HepG2 (cell line): ENCODE data around the gene ACSS1. TPM values are rescaled to one million over a fixed set of nuclear protein-coding genes. Genes with fewer than 3 reads are reported as not detected.

ENCODE experiments used
- AKAP8 ChIP-seq: sonication (generic); formaldehyde crosslinking; IDR thresholded peaks from 2 replicates; pipeline ENCODE4 v1.5.1; 2020; ENCODE audit warnings: mild to moderate bottlenecking, missing genetic modification reagents
- BCL3 ChIP-seq: sonication (generic); formaldehyde crosslinking; IDR thresholded peaks from 2 replicates; pipeline ENCODE4 v1.5.1; 2020; ENCODE audit warnings: mild to moderate bottlenecking, missing genetic modification reagents, moderate library complexity
- CHCHD3 ChIP-seq: sonication (generic); formaldehyde crosslinking; IDR thresholded peaks from 2 replicates; pipeline ENCODE4 v1.8.0; 2022; ENCODE audit warnings: mild to moderate bottlenecking, missing genetic modification reagents, moderate library complexity
- E2F1 ChIP-seq: sonication (generic); formaldehyde crosslinking; IDR thresholded peaks from 2 replicates; pipeline ENCODE4 v1.5.0; 2020; ENCODE audit warnings: missing genetic modification reagents
- HIVEP1 ChIP-seq: sonication (generic); formaldehyde crosslinking; IDR thresholded peaks from 2 replicates; pipeline ENCODE4 v1.4.0; 2020; ENCODE audit warnings: mild to moderate bottlenecking, missing genetic modification reagents
- KAT2B ChIP-seq: fragments of 150-350 bp; IDR thresholded peaks from 2 replicates; pipeline ENCODE4 v1.6.1; 2014; ENCODE audit warnings: low read depth, low read length, borderline replicate concordance
- PRPF4 ChIP-seq: fragments of 200-400 bp; formaldehyde crosslinking; IDR thresholded peaks from 2 replicates; pipeline ENCODE4 v1.6.1; 2016; ENCODE audit warnings: low read length, low read depth; ENCODE audit not compliant: poor library complexity, severe bottlenecking
- SKIL ChIP-seq: sonication (generic); formaldehyde crosslinking; IDR thresholded peaks from 2 replicates; pipeline ENCODE4 v1.8.0; 2022; ENCODE audit warnings: missing genetic modification reagents, mild to moderate bottlenecking, moderate library complexity, borderline replicate concordance
- SNRNP70 ChIP-seq: fragments of 200-400 bp; formaldehyde crosslinking; IDR thresholded peaks from 2 replicates; pipeline ENCODE4 v1.6.1; 2017; ENCODE audit warnings: mild to moderate bottlenecking, low read depth, low read length, moderate library complexity
- U2AF1 ChIP-seq: fragments of 200-400 bp; formaldehyde crosslinking; optimal IDR thresholded peaks from 2 replicates; pipeline ENCODE3; 2017; ENCODE audit warnings: mild to moderate bottlenecking, low read depth, low read length
- XRCC5 ChIP-seq: fragments of 200-400 bp; formaldehyde crosslinking; optimal IDR thresholded peaks from 2 replicates; pipeline ENCODE3; 2017; ENCODE audit warnings: mild to moderate bottlenecking, low read length
- ZBTB38 ChIP-seq: sonication (generic); formaldehyde crosslinking; IDR thresholded peaks from 2 replicates; pipeline ENCODE4 v1.5.1; 2020; ENCODE audit warnings: mild to moderate bottlenecking, missing genetic modification reagents
- ZNF234 ChIP-seq: sonication (generic); formaldehyde crosslinking; conservative IDR thresholded peaks from 2 replicates; pipeline ENCODE4 v1.5.1; 2020; ENCODE audit warnings: mild to moderate bottlenecking, missing genetic modification reagents
- ZNF34 ChIP-seq: sonication (generic); formaldehyde crosslinking; IDR thresholded peaks from 2 replicates; pipeline ENCODE4 v1.4.0; 2020; ENCODE audit warnings: mild to moderate bottlenecking, missing genetic modification reagents, borderline replicate concordance
- ZNF616 ChIP-seq: sonication (generic); formaldehyde crosslinking; IDR thresholded peaks from 2 replicates; pipeline ENCODE4 v1.5.0; 2020; ENCODE audit warnings: low read depth, mild to moderate bottlenecking, missing genetic modification reagents
- ZNF674 ChIP-seq: sonication (generic); formaldehyde crosslinking; IDR thresholded peaks from 2 replicates; pipeline ENCODE4 v1.5.0; 2020; ENCODE audit warnings: low read depth, mild to moderate bottlenecking, missing genetic modification reagents
- ZNF704 ChIP-seq: sonication (generic); formaldehyde crosslinking; IDR thresholded peaks from 2 replicates; pipeline ENCODE4 v1.8.1; 2023; ENCODE audit warnings: mild to moderate bottlenecking, inconsistent platforms, moderate library complexity, missing genetic modification reagents, borderline replicate concordance
- ZNF777 ChIP-seq: sonication (generic); formaldehyde crosslinking; IDR thresholded peaks from 2 replicates; pipeline ENCODE4 v1.4.0; 2020; ENCODE audit warnings: missing genetic modification reagents
- ZNF891 ChIP-seq: sonication (generic); formaldehyde crosslinking; IDR thresholded peaks from 2 replicates; pipeline ENCODE4 v1.5.0; 2020; ENCODE audit warnings: mild to moderate bottlenecking, missing genetic modification reagents
- polyA plus RNA-seq, 8 experiments: library from polyadenylated mRNA; depleted of rRNA in 3 of 8; stranded (reverse) in 7 of 8; unstranded in 1 of 8; fragments of >200 nt; fragmentation: Illumina TruSeq in 4 of 8; extraction: Trizol in 4 of 8; gene quantifications; 2 replicates each; pipeline versions ENCODE4 v1.2.1 to v1.2.3, GENCODE V29; 2011 to 2016; ENCODE audit warnings: low read depth in 4 of 8, missing spikeins in 1 of 8, mixed read lengths in 1 of 8; ENCODE audit not compliant: insufficient read depth in 1 of 8
- total RNA-seq, 5 experiments: library from RNA; depleted of rRNA; stranded (reverse); fragments of >200 nt; fragmentation: Illumina TruSeq; extraction: Trizol; gene quantifications; 2 replicates each; pipeline ENCODE4 v1.2.3, GENCODE V29; 2016; ENCODE audit warnings: low read depth in 1 of 5
- TF ChIP-seq, protein P1 (sequence below): sonication (generic); formaldehyde crosslinking; IDR thresholded peaks from 2 replicates; pipeline ENCODE4 v1.8.0; 2023; ENCODE audit warnings: mild to moderate bottlenecking, missing genetic modification reagents
- TF ChIP-seq, protein P2 (sequence below): sonication (generic); formaldehyde crosslinking; IDR thresholded peaks from 2 replicates; pipeline ENCODE4 v1.5.1; 2020; ENCODE audit warnings: mild to moderate bottlenecking, moderate library complexity, missing genetic modification reagents

Gene ACSS1
- total and polyA plus RNA-seq, 2 of the 13 experiments (the other 11 are each of a cell fraction or from before 2014, with no cell fraction given) = 15.2 to 41.6 TPM

GRCh38 chr20:25077610-25078169 is 19.8 kb upstream of the ACSS1 start (continued):
- TF ChIP-seq SKIL (CRISPR knock-in tag) (no peak), ZNF234 (CRISPR knock-in tag) (no peak), XRCC5 (peak; percentile 26), ZBTB38 (CRISPR knock-in tag) (peak; percentile 59; the same call in 1 of the 2 replicates), E2F1 (no peak), ZNF891 (CRISPR knock-in tag) (0 out of 2 replicates have a peak, but pooled peaks have one; percentile 39), PRPF4 (no peak), ZNF777 (CRISPR knock-in tag) (peak; percentile 56), ZNF704 (CRISPR knock-in tag) (no peak), U2AF1 (no peak), KAT2B (no peak), CHCHD3 (CRISPR knock-in tag) (no peak), ZNF616 (CRISPR knock-in tag) (0 out of 2 replicates have a peak, but pooled peaks have one; percentile 36), HIVEP1 (peak; percentile 76; the same call in 1 of the 2 replicates), ZNF674 (CRISPR knock-in tag) (no peak), SNRNP70 (no peak), ZNF34 (CRISPR knock-in tag) (no peak), BCL3 (CRISPR knock-in tag) (0 out of 2 replicates have a peak, but pooled peaks have one; percentile 22), AKAP8 (CRISPR knock-in tag) (no peak)
- TF ChIP-seq, protein P1, sequence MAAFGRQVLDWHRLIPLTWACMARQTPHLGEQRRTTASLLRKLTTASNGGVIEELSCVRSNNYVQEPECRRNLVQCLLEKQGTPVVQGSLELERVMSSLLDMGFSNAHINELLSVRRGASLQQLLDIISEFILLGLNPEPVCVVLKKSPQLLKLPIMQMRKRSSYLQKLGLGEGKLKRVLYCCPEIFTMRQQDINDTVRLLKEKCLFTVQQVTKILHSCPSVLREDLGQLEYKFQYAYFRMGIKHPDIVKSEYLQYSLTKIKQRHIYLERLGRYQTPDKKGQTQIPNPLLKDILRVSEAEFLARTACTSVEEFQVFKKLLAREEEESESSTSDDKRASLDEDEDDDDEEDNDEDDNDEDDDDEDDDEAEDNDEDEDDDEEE = peak; percentile 79
- TF ChIP-seq, protein P2, sequence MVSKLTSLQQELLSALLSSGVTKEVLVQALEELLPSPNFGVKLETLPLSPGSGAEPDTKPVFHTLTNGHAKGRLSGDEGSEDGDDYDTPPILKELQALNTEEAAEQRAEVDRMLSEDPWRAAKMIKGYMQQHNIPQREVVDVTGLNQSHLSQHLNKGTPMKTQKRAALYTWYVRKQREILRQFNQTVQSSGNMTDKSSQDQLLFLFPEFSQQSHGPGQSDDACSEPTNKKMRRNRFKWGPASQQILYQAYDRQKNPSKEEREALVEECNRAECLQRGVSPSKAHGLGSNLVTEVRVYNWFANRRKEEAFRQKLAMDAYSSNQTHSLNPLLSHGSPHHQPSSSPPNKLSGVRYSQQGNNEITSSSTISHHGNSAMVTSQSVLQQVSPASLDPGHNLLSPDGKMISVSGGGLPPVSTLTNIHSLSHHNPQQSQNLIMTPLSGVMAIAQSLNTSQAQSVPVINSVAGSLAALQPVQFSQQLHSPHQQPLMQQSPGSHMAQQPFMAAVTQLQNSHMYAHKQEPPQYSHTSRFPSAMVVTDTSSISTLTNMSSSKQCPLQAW (CRISPR knock-in tag) = 0 out of 2 replicates have a peak, but pooled peaks have one; percentile 40
